Epidermal melanocyte (primary cell): Measurements from ENCODE around the gene USB1.
"Not testable (repeated sequence)": the region's sequence is repeated elsewhere in the genome, so short reads cannot be mapped to it uniquely, and the experiment has no call there.

Source experiments
- DNase-seq: peaks from one replicate; pipeline ENCODE4 v3.0.0; 2011; ENCODE audit warnings: low spot score; ENCODE audit not compliant: insufficient read length

The USB1 gene

DNA sequence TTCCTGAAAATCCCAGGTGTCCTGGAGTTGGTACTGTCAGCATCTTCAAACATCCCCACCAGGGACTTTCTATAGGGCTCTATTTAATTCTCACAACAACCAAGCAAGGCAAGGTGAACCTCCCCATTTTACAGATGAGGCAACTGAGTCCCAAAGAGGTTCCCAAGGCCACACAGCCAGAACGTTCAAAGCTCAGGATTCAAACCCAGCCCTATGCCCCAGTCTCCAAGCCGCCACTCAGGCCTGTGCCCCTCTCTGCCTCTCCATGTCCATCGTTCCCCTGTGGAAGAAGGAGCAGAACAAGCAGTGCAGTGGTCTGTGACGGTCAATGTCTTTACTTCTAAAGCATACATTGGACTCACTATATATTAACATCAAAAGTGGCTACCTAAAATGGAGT is 6.8 kb upstream of the USB1 start:
- no peak for DNase-seq

DNA sequence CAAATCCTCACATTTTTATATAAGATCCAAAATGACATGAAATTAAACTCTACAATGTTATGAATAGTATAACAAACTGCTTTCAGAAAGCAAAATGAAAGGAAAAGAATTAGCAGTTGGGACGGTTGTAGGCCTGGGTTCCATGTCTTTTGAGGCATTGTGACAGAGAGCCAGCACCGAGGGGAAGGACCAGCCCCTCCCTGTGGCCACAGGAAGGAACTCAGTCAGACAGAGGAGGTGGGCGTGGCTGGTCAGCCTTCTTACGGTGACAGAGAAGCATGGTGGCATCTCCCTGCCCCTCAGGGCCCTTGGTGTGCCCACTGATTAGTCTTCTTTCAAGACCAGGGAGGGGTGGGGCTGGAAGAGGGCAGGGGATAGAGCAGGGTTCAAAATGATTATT is 6.4 kb upstream of the USB1 start:
- no peak for DNase-seq

GRCh38 chr16:57995721-57996405 is 5.3 kb upstream of the USB1 start:
- DNase-seq, result no peak

GRCh38 chr16:57996406-57997175 is 4.6 kb upstream of the USB1 start:
- DNase-seq, result no peak

DNA sequence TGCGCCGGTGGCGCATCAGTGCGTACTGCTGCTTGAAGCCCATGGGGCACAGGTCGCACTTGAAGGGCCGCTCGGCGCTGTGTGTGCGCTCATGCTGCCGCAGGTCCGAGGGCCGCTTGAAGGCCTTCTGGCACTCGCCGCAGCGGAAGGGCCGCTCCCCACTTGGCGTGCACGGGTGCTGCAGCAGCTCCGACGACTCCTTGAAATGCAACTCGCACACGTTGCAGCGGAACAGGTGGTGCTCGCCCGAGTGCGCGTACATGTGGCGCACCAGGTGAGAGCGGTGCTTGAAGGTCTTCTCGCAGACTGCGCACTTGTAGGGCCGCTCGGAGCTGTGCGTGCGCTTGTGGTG is 4.1 kb upstream of the USB1 start:
- DNase-seq, result no peak

DNA sequence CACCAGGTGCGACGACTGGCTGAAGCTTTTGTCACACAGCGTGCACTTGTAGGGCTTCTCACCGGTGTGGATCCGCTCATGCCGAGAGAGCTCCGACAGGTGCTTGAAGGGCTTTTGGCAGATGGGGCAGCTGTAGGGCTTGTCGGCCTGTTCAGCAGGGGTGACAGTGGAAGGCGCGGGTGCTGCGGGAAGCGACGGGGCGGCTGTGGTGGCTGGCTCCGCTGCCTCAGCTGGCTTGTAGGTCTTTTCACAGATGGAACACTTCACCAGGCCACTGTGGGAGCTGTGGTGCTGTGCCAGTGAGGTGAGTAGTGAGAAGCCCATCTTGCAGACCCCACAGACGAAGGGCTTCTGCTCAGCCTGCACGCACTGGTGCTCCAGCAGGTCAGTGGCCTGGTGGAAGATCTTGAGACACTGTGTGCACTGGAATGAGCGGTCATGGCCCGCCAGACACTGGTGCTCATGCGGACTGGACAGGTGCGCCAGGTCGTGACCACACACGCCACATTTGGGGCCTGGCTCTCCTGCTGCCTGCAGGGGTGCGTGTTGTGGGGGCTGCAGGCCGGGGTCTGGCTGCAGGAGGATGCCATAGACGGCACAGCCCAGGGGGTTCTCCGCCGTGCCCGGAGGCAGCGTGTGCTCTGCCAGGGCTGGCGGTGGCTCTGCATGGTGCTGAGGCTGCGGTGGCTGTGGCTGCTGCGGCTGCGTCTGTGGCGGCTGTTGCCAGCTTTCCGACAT is 3.5 kb upstream of the USB1 start:
- no peak for DNase-seq

DNA sequence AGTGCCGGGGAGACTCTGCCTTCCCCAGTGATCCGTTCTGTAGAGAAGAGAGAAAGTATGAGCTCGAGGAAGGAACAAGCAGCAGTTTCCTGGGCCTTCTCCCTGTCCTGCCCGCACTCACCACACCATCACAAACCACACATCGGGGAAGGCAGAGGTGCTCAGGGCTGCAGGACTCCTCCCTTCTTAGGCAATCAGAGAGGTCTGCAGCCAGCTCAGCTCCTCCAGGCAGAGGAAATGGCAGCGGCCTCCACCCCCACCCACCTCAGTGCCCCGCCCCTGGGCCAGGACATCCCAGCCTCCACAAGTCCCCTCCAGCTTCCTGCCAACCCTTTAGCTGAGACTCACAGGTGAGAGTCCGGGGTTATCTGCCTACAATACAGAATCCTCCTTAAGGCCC is 2.7 kb upstream of the USB1 start:
- no peak for DNase-seq

DNA sequence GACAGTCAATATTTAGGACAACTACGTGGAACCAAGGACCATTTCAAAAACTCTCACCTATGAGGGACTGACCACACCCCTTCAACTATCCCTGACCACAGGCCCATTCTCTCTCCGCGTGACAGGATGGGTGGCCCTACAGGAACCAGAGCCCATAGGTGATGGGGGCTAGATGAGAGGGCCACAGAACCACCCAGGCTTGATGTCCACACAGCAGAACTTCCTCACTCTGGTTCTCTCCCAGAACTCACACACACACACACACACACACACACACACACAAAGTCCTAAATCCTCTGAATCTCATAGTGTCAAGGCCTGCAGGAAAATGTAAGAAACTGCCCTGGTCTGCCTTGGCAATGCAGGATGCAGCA is 2.2 kb upstream of the USB1 start:
- DNase-seq, result no peak

DNA sequence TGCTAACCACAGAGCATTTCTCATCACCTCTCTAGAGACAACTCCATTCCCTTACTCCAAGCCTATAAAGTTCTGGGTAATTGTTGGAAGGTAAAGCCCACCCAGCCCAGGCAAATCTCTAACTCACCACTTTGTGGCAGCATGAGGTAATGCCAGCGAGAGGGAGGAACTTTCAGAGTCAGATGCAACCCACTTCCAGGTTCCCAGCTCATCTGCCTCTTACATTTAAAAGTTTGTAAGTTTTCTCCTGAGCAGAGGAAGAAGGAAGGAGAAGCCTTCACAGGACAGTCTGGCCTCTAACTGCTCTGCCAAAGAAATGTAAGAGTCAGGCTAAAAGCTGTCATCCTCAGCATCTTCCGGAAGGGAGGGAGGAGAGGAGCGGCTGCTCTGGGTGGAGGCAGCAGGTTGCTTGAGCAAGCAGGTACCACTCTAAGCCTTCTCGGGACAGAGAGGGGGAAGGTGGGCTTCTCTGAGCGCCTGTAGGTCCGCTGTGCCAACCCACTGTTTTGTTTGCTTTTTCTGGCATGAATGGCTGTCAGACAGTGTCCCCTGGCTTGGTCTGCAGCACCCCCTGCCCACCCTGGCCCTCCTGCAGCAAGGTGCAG is 1.7 kb upstream of the USB1 start:
- DNase-seq, result no peak

DNA sequence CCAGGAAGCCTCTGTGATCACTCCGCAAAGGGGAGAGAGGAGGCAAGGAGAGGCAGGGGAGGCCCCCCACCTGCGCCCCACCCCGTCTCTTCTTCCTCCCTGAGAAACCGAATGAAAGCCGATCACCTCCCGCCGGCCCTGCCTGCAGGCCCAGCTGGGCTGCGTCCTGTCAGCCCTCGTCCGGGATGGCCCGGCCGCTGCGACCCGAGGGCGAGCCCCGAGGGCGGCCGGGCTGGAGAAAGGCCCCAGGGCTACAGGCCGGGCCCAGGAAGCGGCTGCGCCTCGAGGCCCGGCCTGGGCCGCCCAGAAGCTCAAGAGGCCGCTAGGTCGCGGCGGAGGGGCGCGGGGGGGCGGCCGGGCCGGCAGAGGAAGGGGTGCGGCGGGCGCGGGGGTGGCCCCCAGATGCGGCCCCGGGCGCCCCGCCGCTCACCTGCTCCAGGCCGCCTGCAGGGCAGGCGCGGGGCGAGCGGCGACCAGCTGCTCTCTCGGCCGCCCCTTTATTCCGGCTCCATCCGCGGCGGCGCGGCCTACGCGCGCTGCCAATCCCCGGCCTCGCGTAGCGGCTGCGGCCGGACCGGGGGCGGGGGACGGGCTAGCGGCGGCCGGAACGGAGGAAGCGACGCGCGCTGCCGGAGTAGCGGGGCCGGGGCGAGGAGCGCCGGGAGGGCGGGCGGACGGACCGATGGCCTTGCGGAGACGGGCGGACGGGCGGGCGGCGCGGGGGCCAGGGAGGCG is 1.1 kb upstream of the USB1 start, which contains the start of gene ZNF319:
ZNF319 (minus strand) TSS at position 702 of the 735 bp plus-strand sequence. CDS start 2,407 bp downstream, outside the sequence.
- DNase-seq, result no peak

DNA sequence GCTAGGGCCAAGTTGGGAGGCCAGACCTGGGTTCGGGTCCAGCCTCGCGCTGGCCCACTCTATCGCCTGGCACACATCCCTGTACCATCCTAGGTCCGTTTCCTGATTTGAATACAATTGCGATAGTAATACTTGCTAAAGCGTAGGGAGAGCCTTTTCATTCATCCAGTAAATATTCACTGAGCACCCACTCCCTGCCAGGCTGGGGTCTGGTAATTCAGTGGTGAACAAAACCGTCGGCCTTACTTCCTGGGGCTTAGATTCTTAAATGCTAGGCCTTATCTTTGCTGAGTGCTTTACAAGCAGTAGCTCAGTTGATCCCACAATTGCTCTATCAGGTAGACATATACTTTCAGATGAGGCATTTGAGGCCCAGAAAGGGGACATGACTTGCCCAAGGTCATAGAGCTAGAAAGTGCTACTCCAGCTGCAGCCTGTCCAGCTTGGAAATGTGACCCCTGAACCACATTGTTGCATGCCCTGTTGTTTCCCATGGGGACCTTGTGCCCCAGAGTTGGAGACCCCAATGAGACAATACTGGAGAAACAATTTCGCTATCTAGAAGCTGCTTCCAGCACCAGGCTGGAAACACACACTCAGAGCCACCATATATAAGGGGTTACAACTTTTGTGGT is 691 bp downstream of the USB1 start:
- no peak for DNase-seq

- DNase-seq, result no peak
Observed at GRCh38 chr16:58002416-58002800, 1.2 kb downstream of the USB1 start.

- no peak for DNase-seq
Observed at GRCh38 chr16:58002936-58003335, 1.7 kb downstream of the USB1 start.

- DNase-seq, result not testable (repeated sequence)
Observed at GRCh38 chr16:58004736-58005135, 3.5 kb downstream of the USB1 start.

- DNase-seq, result no peak
Observed at GRCh38 chr16:58009856-58010416, 8.7 kb downstream of the USB1 start.

DNA sequence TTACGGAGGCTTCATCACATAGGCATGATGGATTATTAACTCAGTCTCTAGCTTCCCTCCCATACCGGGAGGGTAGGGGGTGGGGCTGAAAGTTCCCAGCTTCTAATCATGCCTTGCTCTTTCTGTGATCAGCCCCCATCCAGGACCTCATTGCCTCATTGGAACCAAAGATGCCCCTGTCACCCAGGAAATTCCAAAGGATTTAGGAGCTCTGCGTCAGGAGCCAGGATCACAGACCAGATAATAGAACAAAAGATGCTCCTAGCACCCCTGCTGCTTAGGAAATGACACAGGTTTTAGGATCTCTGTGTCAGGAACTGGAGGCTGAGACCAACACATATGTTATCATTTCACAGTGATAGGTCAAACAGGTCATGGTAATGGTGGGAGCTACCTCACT is 9.7 kb downstream of the USB1 start:
- no peak for DNase-seq

GRCh38 chr16:58011652-58012051 is 10.4 kb downstream of the USB1 start:
- no peak for DNase-seq

- no peak for DNase-seq
Observed at GRCh38 chr16:58012481-58012880, 11.3 kb downstream of the USB1 start.

GRCh38 chr16:58013201-58013956 is 12.2 kb downstream of the USB1 start:
- no peak for DNase-seq
